CD4-positive, CD25-positive, alpha-beta regulatory T cell (primary cell): ENCODE measurements around the gene MYADML2. TPM values are rescaled to one million over a fixed set of nuclear protein-coding genes. Genes with fewer than 3 reads are reported as not detected.
A peak's percentile ranks its signal among the peaks of the same experiment; 100 is the strongest.

Experiments
- ATAC-seq, 2 donors: fragments of 150-1000 bp; cut with Tn5 transposase; one replicate each; pipeline ENCODE4 v1.10.0; 2021; ENCODE audit warnings: low read depth in 2 of 2, moderate number of reproducible peaks in 2 of 2, moderate library complexity in 1 of 2
- DNase-seq, 3 donors: peaks; one replicate each; pipeline versions ENCODE4 v3.0.0 to v3.0.0-alpha.2; 2012 to 2022; ENCODE audit warnings: mixed read lengths in 1 of 3
- H3K27ac ChIP-seq: one replicate; pipeline ENCODE4 v1.7.0; 2013; ENCODE audit warnings: mild to moderate bottlenecking, low read length; ENCODE audit not compliant: insufficient read depth, poor library complexity, severe bottlenecking
- H3K27me3 ChIP-seq: one replicate; pipeline ENCODE4 v1.7.0; 2013; ENCODE audit warnings: low read length; ENCODE audit not compliant: control insufficient read depth, insufficient read depth
- H3K36me3 ChIP-seq: one replicate; pipeline ENCODE4 v1.7.0; 2013; ENCODE audit warnings: mild to moderate bottlenecking, low read length, moderate library complexity; ENCODE audit not compliant: control insufficient read depth, insufficient read depth
- H3K4me1 ChIP-seq: 2 replicates; pipeline ENCODE4 v1.7.0; 2013; ENCODE audit warnings: mild to moderate bottlenecking, low read length; ENCODE audit not compliant: insufficient read depth, control insufficient read depth, poor library complexity, severe bottlenecking
- H3K4me3 ChIP-seq: one replicate; pipeline ENCODE4 v1.7.0; 2013; ENCODE audit warnings: low read depth, mild to moderate bottlenecking, low read length, moderate library complexity
- H3K9me3 ChIP-seq, 2 experiments: 1 replicate in 1 of 2; 2 replicates in 1 of 2; pipeline ENCODE4 v1.7.0; 2013; ENCODE audit warnings: low read length in 2 of 2, mild to moderate bottlenecking in 1 of 2, moderate library complexity in 1 of 2; ENCODE audit not compliant: control insufficient read depth in 2 of 2
- H3K27ac Mint-ChIP-seq, 3 donors: one replicate each; pipeline ENCODE4 v1.8.0; 2020 to 2022; ENCODE audit warnings: mild to moderate bottlenecking in 3 of 3, mixed read lengths in 3 of 3, moderate library complexity in 2 of 3
- H3K27me3 Mint-ChIP-seq: one replicate; pipeline ENCODE4 v1.8.0; 2022; ENCODE audit warnings: mild to moderate bottlenecking, mixed read lengths
- H3K36me3 Mint-ChIP-seq: one replicate; pipeline ENCODE4 v1.8.0; 2020; ENCODE audit warnings: mixed read lengths
- H3K4me1 Mint-ChIP-seq, 4 donors: one replicate each; pipeline ENCODE4 v1.8.0; 2020 to 2022; ENCODE audit warnings: mixed read lengths in 4 of 4, mild to moderate bottlenecking in 1 of 4
- H3K4me3 Mint-ChIP-seq, 4 donors: one replicate each; pipeline ENCODE4 v1.8.0; 2020 to 2022; ENCODE audit warnings: mild to moderate bottlenecking in 4 of 4, mixed read lengths in 4 of 4, moderate library complexity in 3 of 4
- H3K9me3 Mint-ChIP-seq, 7 donors: one replicate each; pipeline ENCODE4 v1.8.0; 2020 to 2022; ENCODE audit warnings: mixed read lengths in 7 of 7, mild to moderate bottlenecking in 3 of 7, moderate library complexity in 2 of 7
- polyA plus RNA-seq, 4 donors: library from polyadenylated mRNA; unstranded; fragments of 300-500 nt; fragmentation: Illumina TruSeq; gene quantifications; one replicate each; pipeline ENCODE4 v1.2.3, GENCODE V29; 2021
- total RNA-seq: library from RNA; stranded (reverse); gene quantifications from one replicate; pipeline ENCODE4 v1.2.3, GENCODE V29; 2022

The MYADML2 gene
- total and polyA plus RNA-seq, 5 donors from 2014 or later = not detected

DNA sequence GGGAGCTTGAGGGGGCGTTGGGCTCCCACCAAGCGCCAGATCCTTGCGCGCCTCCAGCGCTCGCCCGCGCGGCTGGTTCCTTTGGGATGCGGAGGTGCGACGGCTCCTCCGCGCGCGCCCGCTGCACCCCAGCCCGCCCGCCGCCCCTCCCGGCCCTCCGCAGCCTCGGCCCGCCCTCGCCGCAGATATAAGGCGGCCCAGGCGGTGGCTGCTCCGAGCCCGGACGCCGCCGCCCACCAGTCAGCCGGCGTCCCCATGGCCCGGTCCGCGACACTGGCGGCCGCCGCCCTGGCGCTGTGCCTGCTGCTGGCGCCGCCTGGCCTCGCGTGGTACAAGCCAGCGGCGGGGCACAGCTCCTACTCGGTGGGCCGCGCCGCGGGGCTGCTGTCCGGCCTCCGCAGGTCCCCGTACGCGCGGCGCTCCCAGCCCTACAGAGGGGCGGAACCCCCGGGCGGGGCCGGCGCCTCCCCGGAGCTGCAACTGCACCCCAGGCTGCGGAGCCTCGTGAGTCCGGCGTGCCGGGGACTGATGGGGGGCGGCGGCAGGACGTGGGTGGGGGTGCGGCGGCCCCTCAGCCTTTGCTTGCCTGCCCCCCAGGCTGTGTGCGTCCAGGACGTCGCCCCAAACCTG lies 44.9 kb downstream of the MYADML2 start, which contains the start of gene NPB:
NPB (plus strand) TSS at position 216 of the 630 bp plus-strand sequence; CDS start at position 256, 40 bp downstream.
- no peak within 1 kb of the TSS for H3K27ac Mint-ChIP-seq
- H3K36me3 ChIP-seq = peaks cover 29% of the 10 kb centered on the region
- H3K27me3 Mint-ChIP-seq = peaks cover 9% of the 10 kb centered on the region
- DNase-seq = peak in 1 of 3 donors; percentile 20
- H3K9me3 Mint-ChIP-seq = no peaks in the 10 kb centered on the region
- H3K4me1 ChIP-seq = peaks cover 12% of the 10 kb centered on the region
- peaks cover 0 to 10% (median 3%) of the 10 kb centered on the region in 4 donors for H3K4me1 Mint-ChIP-seq
- H3K4me3 Mint-ChIP-seq = peak within 1 kb of the TSS in 1 of 4 donors; percentile 46
- peak in 1 of 2 donors; percentile 45 for ATAC-seq
- H3K4me3 ChIP-seq = no peak within 1 kb of the TSS
- no peak within 1 kb of the TSS for H3K27ac ChIP-seq
- H3K9me3 ChIP-seq = no peaks in the 10 kb centered on the region
- peaks cover 17% of the 10 kb centered on the region for H3K36me3 Mint-ChIP-seq
- no peaks in the 10 kb centered on the region for H3K27me3 ChIP-seq

GRCh38 chr17:81901167-81902022 lies 45.6 kb downstream of the MYADML2 start:
- Histone ChIP-seq H3K36me3 (peaks cover 33% of the 10 kb centered on the region), H3K9me3 (no peaks in the 10 kb centered on the region), H3K27me3 (no peaks in the 10 kb centered on the region), H3K27ac (no peak overlapping the region), H3K4me3 (no peak overlapping the region), H3K4me1 (peaks cover 12% of the 10 kb centered on the region)
- Mint-ChIP-seq H3K27me3 (peaks cover 9% of the 10 kb centered on the region), H3K4me3 (peak overlapping the region in 3 of 4 donors; percentile 45 to 55 (median 54)), H3K27ac (no peak overlapping the region), H3K9me3 (no peaks in the 10 kb centered on the region), H3K36me3 (peaks cover 17% of the 10 kb centered on the region), H3K4me1 (peaks cover 0 to 10% (median 3%) of the 10 kb centered on the region in 4 donors)
- ATAC-seq (no peak), DNase-seq (no peak)

- H3K27ac Mint-ChIP-seq = no peak overlapping the region
- no peak overlapping the region for H3K4me3 ChIP-seq
- H3K4me1 Mint-ChIP-seq = peaks cover 0 to 10% (median 3%) of the 10 kb centered on the region in 4 donors
- DNase-seq (no peak), ATAC-seq (no peak)
- H3K4me1 ChIP-seq = peaks cover 12% of the 10 kb centered on the region
- H3K27ac ChIP-seq = no peak overlapping the region
- H3K27me3 ChIP-seq = no peaks in the 10 kb centered on the region
- H3K9me3 ChIP-seq = no peaks in the 10 kb centered on the region
- peak overlapping the region in 2 of 4 donors; percentile 45 to 54 for H3K4me3 Mint-ChIP-seq
- H3K9me3 Mint-ChIP-seq = no peaks in the 10 kb centered on the region
- H3K36me3 Mint-ChIP-seq = peaks cover 19% of the 10 kb centered on the region
- peaks cover 38% of the 10 kb centered on the region for H3K36me3 ChIP-seq
- H3K27me3 Mint-ChIP-seq = peaks cover 9% of the 10 kb centered on the region
Measured at GRCh38 chr17:81900181-81900820, 46.7 kb downstream of the MYADML2 start.

DNA sequence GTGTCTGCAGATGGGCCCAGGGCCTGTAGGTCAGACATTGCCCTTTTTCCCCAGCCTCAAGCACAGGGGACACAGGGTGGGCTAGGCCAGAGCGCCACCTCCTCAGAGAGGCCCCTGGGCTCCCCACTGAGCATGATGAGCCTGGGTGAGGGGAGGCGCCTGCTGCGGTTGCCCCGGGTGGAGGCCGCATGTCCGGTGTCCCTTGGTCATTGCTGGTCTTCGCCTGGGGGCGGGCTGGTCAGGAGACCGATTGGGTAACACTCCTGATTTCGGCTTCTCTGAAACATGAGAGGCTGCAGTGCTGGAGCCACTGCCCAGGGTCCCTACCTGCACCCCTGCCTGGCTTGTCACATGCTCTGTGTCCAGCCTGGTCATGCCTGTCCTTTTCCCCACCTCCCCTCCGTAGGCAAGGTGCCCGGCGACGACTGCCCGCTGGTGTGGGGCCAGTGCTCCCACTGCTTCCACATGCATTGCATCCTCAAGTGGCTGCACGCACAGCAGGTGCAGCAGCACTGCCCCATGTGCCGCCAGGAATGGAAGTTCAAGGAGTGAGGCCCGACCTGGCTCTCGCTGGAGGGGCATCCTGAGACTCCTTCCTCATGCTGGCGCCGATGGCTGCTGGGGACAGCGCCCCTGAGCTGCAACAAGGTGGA lies 47.4 kb downstream of the MYADML2 start:
- peaks cover 12% of the 10 kb centered on the region for H3K4me1 ChIP-seq
- no peak overlapping the region for H3K4me3 ChIP-seq
- peaks cover 0 to 10% (median 3%) of the 10 kb centered on the region in 4 donors for H3K4me1 Mint-ChIP-seq
- no peak overlapping the region for H3K27ac Mint-ChIP-seq
- H3K36me3 Mint-ChIP-seq = peaks cover 21% of the 10 kb centered on the region
- no peaks in the 10 kb centered on the region for H3K9me3 Mint-ChIP-seq
- peaks cover 9% of the 10 kb centered on the region for H3K27me3 Mint-ChIP-seq
- H3K4me3 Mint-ChIP-seq = no peak overlapping the region
- H3K27me3 ChIP-seq = no peaks in the 10 kb centered on the region
- H3K9me3 ChIP-seq = no peaks in the 10 kb centered on the region
- no peak overlapping the region for H3K27ac ChIP-seq
- no peak for ATAC-seq
- H3K36me3 ChIP-seq = peaks cover 42% of the 10 kb centered on the region
- DNase-seq = no peak

GRCh38 chr17:81898885-81899284 lies 48.1 kb downstream of the MYADML2 start:
- no peak for DNase-seq
- Mint-ChIP-seq H3K27me3 (peaks cover 9% of the 10 kb centered on the region), H3K4me3 (no peak overlapping the region), H3K9me3 (no peaks in the 10 kb centered on the region), H3K36me3 (peaks cover 21% of the 10 kb centered on the region), H3K4me1 (peaks cover 0 to 10% (median 3%) of the 10 kb centered on the region in 4 donors), H3K27ac (no peak overlapping the region)
- no peak overlapping the region for H3K4me3 ChIP-seq
- H3K36me3 ChIP-seq = peaks cover 44% of the 10 kb centered on the region
- no peaks in the 10 kb centered on the region for H3K27me3 ChIP-seq
- no peaks in the 10 kb centered on the region for H3K9me3 ChIP-seq
- ATAC-seq = no peak
- peaks cover 12% of the 10 kb centered on the region for H3K4me1 ChIP-seq
- H3K27ac ChIP-seq = no peak overlapping the region

GRCh38 chr17:81898029-81898866 lies 48.8 kb downstream of the MYADML2 start:
- no peak for ATAC-seq
- Mint-ChIP-seq H3K36me3 (peaks cover 21% of the 10 kb centered on the region), H3K4me3 (peak overlapping the region in 1 of 4 donors; percentile 60), H3K27ac (no peak overlapping the region), H3K4me1 (peaks cover 0 to 14% (median 3%) of the 10 kb centered on the region in 4 donors), H3K27me3 (peaks cover 9% of the 10 kb centered on the region), H3K9me3 (no peaks in the 10 kb centered on the region)
- H3K27me3 ChIP-seq = no peaks in the 10 kb centered on the region
- peaks cover 44% of the 10 kb centered on the region for H3K36me3 ChIP-seq
- H3K27ac ChIP-seq = no peak overlapping the region
- H3K4me1 ChIP-seq = peaks cover 12% of the 10 kb centered on the region
- DNase-seq = no peak
- H3K9me3 ChIP-seq = no peaks in the 10 kb centered on the region
- H3K4me3 ChIP-seq = no peak overlapping the region
